ENCODE measurements around the gene DHX15. TPM values are rescaled to one million over a fixed set of nuclear protein-coding genes. Genes with fewer than 3 reads are reported as not detected.

The DHX15 gene
- total RNA-seq, 4 donors from 2014 or later = 86.8 to 113 (median 94.4) TPM

GRCh38 chr4:24557026-24558025, 27.0 kb downstream of the DHX15 start:
- no peak overlapping the region for H3K4me3 ChIP-seq
- WGBS = 55% methylated on average over 8 of the region's 8 CpGs
- no peak for DNase-seq (ENCODE audit: extremely low spot score)
- H3K9me3 ChIP-seq = no peaks in the 10 kb centered on the region
- peaks cover 38 to 73% (median 66%) of the 10 kb centered on the region in 4 donors for H3K4me1 ChIP-seq
- H3K27ac ChIP-seq (replicated peaks in 1 of 4) = no peak overlapping the region
- intact Hi-C loops (cut with DNase I) = no loop called here
- peaks cover 12 to 34% (median 23%) of the 10 kb centered on the region in 4 donors for H3K36me3 ChIP-seq
- TF ChIP-seq CTCF (IDR thresholded peaks at IDR 0.05) (no peak), POLR2A (IDR thresholded peaks at IDR 0.05; ENCODE audit: low read depth) (no peak), EP300 (IDR thresholded peaks at IDR 0.05) (no peak), POLR2AphosphoS5 (IDR thresholded peaks at IDR 0.05) (no peak)
- H3K27me3 ChIP-seq = no peaks in the 10 kb centered on the region

- Histone ChIP-seq H3K4me1 (peaks cover 26 to 60% (median 55%) of the 10 kb centered on the region in 4 donors), H3K9me3 (no peaks in the 10 kb centered on the region), H3K4me3 (no peak overlapping the region), H3K27ac (replicated peaks in 1 of 4) (no peak overlapping the region), H3K27me3 (no peaks in the 10 kb centered on the region), H3K36me3 (peaks cover 17 to 48% (median 32%) of the 10 kb centered on the region in 4 donors)
- DNase-seq (ENCODE audit: extremely low spot score) = no peak
- WGBS = 73% methylated on average over 2 of the region's 2 CpGs
- TF ChIP-seq POLR2AphosphoS5 (IDR thresholded peaks at IDR 0.05) = no peak
- peak in 2 of 3 experiments; percentile 21 to 44 for TF ChIP-seq CTCF (IDR thresholded peaks at IDR 0.05)
- TF ChIP-seq POLR2A (IDR thresholded peaks at IDR 0.05; ENCODE audit: low read depth) = no peak
- TF ChIP-seq EP300 (IDR thresholded peaks at IDR 0.05) = no peak
- intact Hi-C loops (cut with DNase I) = no loop called here
Observed at GRCh38 chr4:24551492-24552289, 32.7 kb downstream of the DHX15 start.

GRCh38 chr4:24550441-24551175, 33.7 kb downstream of the DHX15 start:
- no peaks in the 10 kb centered on the region for H3K9me3 ChIP-seq
- peaks cover 13 to 47% (median 30%) of the 10 kb centered on the region in 4 donors for H3K36me3 ChIP-seq
- no peak overlapping the region for H3K4me3 ChIP-seq
- DNase-seq (ENCODE audit: extremely low spot score) = no peak
- H3K4me1 ChIP-seq = peaks cover 23 to 53% (median 49%) of the 10 kb centered on the region in 4 donors
- intact Hi-C loops (cut with DNase I) = no loop called here
- 64% methylated on average over 6 of the region's 6 CpGs for WGBS
- no peak for TF ChIP-seq POLR2A (IDR thresholded peaks at IDR 0.05; ENCODE audit: low read depth)
- no peak for TF ChIP-seq CTCF (IDR thresholded peaks at IDR 0.05)
- TF ChIP-seq POLR2AphosphoS5 (IDR thresholded peaks at IDR 0.05) = no peak
- no peak for TF ChIP-seq EP300 (IDR thresholded peaks at IDR 0.05)
- no peak overlapping the region for H3K27ac ChIP-seq (replicated peaks in 1 of 4)
- H3K27me3 ChIP-seq = no peaks in the 10 kb centered on the region

- Histone ChIP-seq H3K9me3 (no peaks in the 10 kb centered on the region), H3K36me3 (peaks cover 3 to 29% (median 16%) of the 10 kb centered on the region in 4 donors), H3K27me3 (no peaks in the 10 kb centered on the region), H3K27ac (replicated peaks in 1 of 4) (no peak overlapping the region), H3K4me1 (peaks cover 20 to 63% (median 54%) of the 10 kb centered on the region in 4 donors), H3K4me3 (no peak overlapping the region)
- no peak for DNase-seq (ENCODE audit: extremely low spot score)
- TF ChIP-seq EP300 (IDR thresholded peaks at IDR 0.05) (no peak), POLR2A (IDR thresholded peaks at IDR 0.05; ENCODE audit: low read depth) (no peak), CTCF (IDR thresholded peaks at IDR 0.05) (no peak), POLR2AphosphoS5 (IDR thresholded peaks at IDR 0.05) (no peak)
- intact Hi-C loops (cut with DNase I) = no loop called here
- 92% methylated on average over 11 of the region's 11 CpGs for WGBS
Observed at GRCh38 chr4:24547979-24548378, 36.4 kb downstream of the DHX15 start.
